ENCODE data around the gene VAV2.

The VAV2 gene

DNA sequence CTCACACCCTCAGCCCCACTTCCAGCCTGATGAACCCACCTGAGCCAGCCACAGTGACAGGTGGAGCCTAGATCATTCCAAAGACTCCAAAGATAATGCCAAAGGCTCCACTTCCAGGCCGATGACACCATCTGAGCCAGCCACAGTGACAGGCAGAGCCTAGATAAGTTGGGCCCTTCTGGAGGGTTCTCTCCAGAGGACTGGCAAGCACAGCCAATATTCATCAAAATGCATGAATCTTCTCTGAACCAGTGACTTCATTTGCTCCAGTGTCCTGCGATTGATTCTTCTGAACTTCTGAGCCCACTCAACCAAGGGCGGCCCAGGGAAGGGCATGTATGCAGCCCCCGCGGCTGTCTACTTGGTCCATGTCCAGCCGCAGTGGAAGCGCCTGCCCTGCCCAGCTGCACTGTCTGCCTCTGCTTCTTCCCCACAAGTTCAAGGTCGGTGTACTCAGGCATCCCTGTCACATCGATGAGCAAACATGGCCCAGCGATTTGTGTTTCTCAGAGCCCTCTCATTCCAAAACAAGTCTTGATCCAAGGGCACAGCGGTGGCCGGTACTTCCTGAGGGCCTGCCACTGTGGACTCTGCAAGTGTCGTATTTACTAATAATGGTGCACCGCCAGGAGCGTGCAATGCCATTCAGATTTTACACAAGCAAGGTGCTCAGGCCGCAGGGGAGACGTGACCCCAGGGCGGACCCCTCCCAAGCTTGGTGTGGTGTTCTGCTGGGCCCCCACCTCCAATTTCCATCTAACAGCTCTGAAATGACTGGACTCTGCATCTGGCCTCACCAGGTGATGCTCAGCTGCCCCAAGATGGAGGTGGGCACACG lies 107.0 kb downstream of the VAV2 start:
- TF ChIP-seq, protein P1, sequence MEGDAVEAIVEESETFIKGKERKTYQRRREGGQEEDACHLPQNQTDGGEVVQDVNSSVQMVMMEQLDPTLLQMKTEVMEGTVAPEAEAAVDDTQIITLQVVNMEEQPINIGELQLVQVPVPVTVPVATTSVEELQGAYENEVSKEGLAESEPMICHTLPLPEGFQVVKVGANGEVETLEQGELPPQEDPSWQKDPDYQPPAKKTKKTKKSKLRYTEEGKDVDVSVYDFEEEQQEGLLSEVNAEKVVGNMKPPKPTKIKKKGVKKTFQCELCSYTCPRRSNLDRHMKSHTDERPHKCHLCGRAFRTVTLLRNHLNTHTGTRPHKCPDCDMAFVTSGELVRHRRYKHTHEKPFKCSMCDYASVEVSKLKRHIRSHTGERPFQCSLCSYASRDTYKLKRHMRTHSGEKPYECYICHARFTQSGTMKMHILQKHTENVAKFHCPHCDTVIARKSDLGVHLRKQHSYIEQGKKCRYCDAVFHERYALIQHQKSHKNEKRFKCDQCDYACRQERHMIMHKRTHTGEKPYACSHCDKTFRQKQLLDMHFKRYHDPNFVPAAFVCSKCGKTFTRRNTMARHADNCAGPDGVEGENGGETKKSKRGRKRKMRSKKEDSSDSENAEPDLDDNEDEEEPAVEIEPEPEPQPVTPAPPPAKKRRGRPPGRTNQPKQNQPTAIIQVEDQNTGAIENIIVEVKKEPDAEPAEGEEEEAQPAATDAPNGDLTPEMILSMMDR (IDR thresholded peaks at IDR 0.05; ENCODE audit: insufficient read depth, low read depth, low read length, missing control alignments): no peak
- H3K4me3 ChIP-seq (ENCODE audit: low read depth, low read length): no peak overlapping the region
- no peak for DNase-seq (ENCODE audit: low read depth)

DNA sequence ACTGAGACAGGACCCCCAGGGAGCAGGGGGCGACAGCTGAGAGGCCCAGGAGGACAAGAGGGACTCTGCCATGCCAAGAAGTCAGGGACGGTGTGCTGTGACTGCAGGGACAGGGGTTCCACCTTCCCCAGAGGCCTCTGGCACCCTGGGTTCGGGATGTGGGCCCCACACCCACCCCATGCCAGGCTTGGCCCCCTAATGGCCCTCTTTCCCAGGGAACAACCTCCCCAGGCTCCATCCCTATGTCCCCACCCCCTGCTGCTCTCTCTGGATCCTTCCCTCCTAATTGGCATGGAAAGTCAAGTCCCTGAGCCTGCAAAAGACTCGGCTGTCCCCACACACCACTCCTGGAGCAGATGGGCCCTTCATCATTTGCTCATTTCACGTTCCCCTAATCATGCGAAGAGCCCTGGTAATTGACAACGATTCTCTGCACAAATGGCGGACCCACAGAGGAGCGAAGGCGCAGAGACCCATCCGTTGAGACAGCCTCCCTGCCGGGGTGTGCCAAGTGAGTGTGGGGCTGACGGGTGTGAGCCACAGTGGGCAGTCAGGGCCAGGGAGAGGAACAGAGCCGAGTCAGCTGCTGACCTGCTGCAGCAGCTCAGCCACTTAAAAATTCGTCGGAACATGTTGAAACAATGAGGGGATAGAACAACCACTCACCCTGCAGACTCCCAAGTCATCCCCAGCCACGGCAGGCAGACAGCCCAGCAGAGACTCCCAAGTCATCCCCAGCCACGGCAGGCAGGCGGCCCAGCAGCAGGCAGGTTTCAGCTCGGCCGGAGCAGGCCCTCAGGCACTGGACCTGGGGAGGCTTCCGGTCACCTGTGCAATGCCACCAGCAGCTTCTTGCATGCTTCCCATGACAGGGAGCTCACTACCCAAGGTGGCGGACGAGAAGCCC lies 109.0 kb downstream of the VAV2 start:
- TF ChIP-seq, protein P1 (IDR thresholded peaks at IDR 0.05; ENCODE audit: insufficient read depth, low read depth, low read length, missing control alignments): no peak
- DNase-seq (ENCODE audit: low read depth): no peak

DNA sequence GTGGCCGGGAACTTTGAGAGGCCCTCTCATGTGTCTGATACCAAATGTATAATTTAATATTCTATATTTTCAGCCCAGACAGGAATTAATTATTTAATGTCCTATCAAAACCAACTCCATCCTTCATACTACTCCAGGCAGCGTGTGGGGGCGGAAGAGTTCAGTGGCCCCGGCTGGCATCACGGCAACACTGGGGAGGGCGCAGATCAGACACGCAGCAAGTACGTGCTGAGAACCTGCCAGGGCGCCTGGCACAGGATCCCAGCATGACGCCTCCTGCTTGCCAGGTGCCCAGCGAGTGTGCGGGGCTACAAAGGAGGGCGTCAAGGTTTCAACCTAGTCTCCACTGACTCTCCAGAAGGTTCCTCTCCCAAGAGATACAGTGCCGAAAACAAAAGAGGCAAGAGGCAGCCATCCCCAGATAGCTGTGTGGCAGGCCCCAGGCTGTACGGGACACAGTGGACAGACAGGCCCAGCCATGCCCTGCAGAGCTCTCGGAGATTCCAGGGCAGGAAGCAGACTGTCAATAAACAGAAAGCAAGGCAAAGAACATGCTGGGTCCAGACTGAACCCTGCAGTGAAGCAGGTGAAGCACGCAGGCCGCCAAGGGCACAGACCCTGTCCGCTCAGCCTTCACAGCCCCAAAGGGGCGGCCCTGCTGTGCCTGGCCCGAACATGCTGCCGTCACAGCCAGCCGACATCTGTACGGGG lies 110.3 kb downstream of the VAV2 start:
- DNase-seq (ENCODE audit: low read depth): no peak
- no peak overlapping the region for H3K4me3 ChIP-seq (ENCODE audit: low read depth, low read length)
- TF ChIP-seq, protein P1 (IDR thresholded peaks at IDR 0.05; ENCODE audit: insufficient read depth, low read depth, low read length, missing control alignments): no peak

More for the DNA sequence above, 109.0 kb downstream of the VAV2 start:
- no peak overlapping the region for H3K4me3 ChIP-seq (ENCODE audit: low read depth, low read length)

DNA sequence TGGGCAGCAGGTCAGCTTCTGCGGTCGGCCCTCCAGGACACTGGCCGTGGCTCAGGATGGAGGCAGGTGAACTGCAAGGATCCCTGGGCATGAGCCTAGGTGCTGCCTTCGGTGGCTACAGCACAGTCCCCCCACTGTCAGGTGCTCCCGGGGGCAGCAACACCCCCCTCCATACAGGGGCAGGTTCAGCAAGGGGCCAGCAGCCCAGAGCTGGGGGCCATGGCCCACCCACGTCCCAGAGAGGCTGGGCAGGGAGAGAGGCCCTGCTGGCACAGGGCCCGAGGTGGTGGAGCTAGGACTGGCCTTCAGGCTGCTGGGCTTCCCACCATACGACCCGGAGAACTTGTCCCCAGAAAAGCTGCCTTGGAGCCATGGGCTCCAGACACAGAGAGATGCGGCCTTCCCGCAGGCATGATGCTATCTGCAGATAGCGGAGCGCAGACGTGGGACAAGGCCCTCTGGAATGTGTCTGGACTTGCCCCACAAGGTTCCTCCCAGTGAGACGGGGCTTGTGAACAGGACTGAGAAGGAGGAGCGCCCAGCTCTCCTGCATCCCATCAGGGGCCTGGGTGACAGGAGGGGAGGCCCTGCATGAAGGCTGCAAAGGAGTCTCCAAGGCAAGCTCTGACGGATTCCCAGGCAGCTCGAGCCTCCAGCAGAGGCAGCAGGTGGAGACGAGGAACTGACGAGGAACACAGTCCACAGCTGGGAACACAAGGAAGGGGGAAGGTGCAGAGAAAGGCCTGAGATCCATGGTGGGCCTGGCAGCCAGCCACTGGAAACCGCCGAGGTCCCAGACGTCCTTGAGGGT lies 111.1 kb downstream of the VAV2 start:
- TF ChIP-seq, protein P1 (IDR thresholded peaks at IDR 0.05; ENCODE audit: insufficient read depth, low read depth, low read length, missing control alignments): no peak
- no peak for DNase-seq (ENCODE audit: low read depth)

DNA sequence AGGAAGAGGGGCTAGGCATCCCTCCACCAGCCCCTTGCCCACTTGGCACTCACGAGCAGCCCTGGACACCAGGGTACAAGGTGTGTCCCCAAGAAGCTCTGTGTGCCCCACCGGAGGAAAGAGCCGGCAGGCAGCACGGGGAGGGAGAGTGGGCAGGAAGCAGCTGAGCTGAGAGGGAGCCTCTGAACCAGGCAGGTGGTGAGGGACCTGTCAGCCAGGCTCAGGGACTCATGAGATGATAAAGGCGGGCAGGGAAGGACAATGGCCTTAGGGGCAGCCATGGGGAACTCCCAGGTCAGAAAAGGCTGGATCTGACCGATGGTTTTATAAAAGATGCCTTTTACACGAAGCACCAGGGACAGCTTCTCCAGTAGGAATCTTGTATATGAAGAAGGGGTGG lies 112.0 kb downstream of the VAV2 start:
- TF ChIP-seq, protein P1 (IDR thresholded peaks at IDR 0.05; ENCODE audit: insufficient read depth, low read depth, low read length, missing control alignments): no peak
- DNase-seq (ENCODE audit: low read depth): no peak
- H3K4me3 ChIP-seq (ENCODE audit: low read depth, low read length): no peak overlapping the region

More for the DNA sequence above, 111.1 kb downstream of the VAV2 start:
- no peak overlapping the region for H3K4me3 ChIP-seq (ENCODE audit: low read depth, low read length)

DNA sequence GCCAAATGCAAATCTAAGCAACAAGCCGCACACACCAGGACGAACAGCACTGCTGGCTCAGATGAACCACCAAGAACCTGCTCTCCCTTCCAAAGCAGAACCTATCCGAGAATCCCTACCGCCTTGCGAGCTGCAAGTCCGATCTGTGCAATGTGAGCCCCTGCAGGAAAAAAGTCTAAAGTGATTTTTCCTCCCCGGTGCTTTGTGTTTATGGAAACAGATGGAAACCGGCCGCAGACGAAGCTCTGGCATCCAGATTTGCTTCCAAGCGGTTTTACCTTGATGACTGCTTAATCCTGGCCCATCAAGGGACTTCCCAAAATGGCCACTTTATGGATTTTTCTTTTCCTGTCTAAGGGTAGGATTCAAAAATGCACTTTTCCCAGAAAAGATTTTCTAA lies 112.5 kb downstream of the VAV2 start:
- DNase-seq (ENCODE audit: low read depth): no peak
- H3K4me3 ChIP-seq (ENCODE audit: low read depth, low read length): no peak overlapping the region
- TF ChIP-seq, protein P1 (IDR thresholded peaks at IDR 0.05; ENCODE audit: insufficient read depth, low read depth, low read length, missing control alignments): no peak
